ENCODE results near the gene SYT11. TPM values are rescaled to one million over a fixed set of nuclear protein-coding genes. Genes with fewer than 3 reads are reported as not detected.

Gene SYT11
- total and polyA plus RNA-seq, 4 donors: 0.49 to 1.2 (median 0.76) TPM

GRCh38 chr1:155889566-155889965 lies 30.2 kb downstream of the SYT11 start:
- no peak overlapping the region for H3K9ac ChIP-seq (ENCODE audit: low read depth in 1 of 2, low read length in 2 of 2)
- H3K27ac ChIP-seq (ENCODE audit: low read depth in 1 of 2, low read length in 2 of 2): no peak overlapping the region
- 75% methylated on average over 2 of the region's 2 CpGs for WGBS
- H3K4me1 ChIP-seq (ENCODE audit: control insufficient read depth in 4 of 4, insufficient read depth in 4 of 4, low read length in 3 of 4): no peaks in the 10 kb centered on the region
- no peaks in the 10 kb centered on the region for H3K9me3 ChIP-seq (ENCODE audit: control insufficient read depth in 4 of 4, low read length in 3 of 4)
- no peak for DNase-seq (ENCODE audit: low spot score)
- no peaks in the 10 kb centered on the region for H3K36me3 ChIP-seq (ENCODE audit: control insufficient read depth in 4 of 4, insufficient read depth in 3 of 4, low read depth in 1 of 4, low read length in 3 of 4)
- no peak overlapping the region for H3K4me3 ChIP-seq (ENCODE audit: low read depth in 1 of 3, low read length in 3 of 3)
- H3K27me3 ChIP-seq (ENCODE audit: control insufficient read depth in 4 of 4, insufficient read depth in 4 of 4, low read length in 3 of 4): no peaks in the 10 kb centered on the region
- TF ChIP-seq FOXA2 (IDR thresholded peaks at IDR 0.05): no peak
- no peak for TF ChIP-seq GABPA (IDR thresholded peaks at IDR 0.05 in 1 of 2, conservative IDR thresholded peaks at IDR 0.05 in 1 of 2)
- TF ChIP-seq HNF4G (IDR thresholded peaks at IDR 0.05): no peak
- TF ChIP-seq MAX (IDR thresholded peaks at IDR 0.05): no peak
- no peak for TF ChIP-seq FOXA1 (IDR thresholded peaks at IDR 0.05)

DNA sequence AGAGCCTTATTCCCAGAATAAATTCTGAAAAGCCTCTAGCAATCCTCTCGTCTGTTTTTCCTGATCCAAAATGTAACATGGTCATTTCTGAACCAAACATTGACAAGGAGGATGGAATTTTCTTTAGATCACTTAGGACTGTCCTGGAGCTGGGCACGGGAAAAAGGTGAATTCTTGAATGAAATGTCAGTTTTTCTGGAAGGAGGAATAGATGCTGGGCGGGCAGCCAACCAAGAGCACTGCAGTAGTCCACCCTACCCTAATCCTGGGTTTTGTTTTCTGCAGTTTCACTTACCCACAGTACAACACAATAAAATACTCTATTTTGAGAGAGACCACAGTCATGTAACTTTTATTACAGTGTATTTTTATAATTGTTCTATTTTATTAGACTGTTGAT lies 30.9 kb downstream of the SYT11 start:
- H3K9ac ChIP-seq (ENCODE audit: low read depth in 1 of 2, low read length in 2 of 2): no peak overlapping the region
- H3K27me3 ChIP-seq (ENCODE audit: control insufficient read depth in 4 of 4, insufficient read depth in 4 of 4, low read length in 3 of 4): no peaks in the 10 kb centered on the region
- no peaks in the 10 kb centered on the region for H3K36me3 ChIP-seq (ENCODE audit: control insufficient read depth in 4 of 4, insufficient read depth in 3 of 4, low read depth in 1 of 4, low read length in 3 of 4)
- H3K9me3 ChIP-seq (ENCODE audit: control insufficient read depth in 4 of 4, low read length in 3 of 4): no peaks in the 10 kb centered on the region
- DNase-seq (ENCODE audit: low spot score): no peak
- 54% methylated on average over 3 of the region's 3 CpGs for WGBS
- H3K27ac ChIP-seq (ENCODE audit: low read depth in 1 of 2, low read length in 2 of 2): no peak overlapping the region
- H3K4me3 ChIP-seq (ENCODE audit: low read depth in 1 of 3, low read length in 3 of 3): no peak overlapping the region
- no peaks in the 10 kb centered on the region for H3K4me1 ChIP-seq (ENCODE audit: control insufficient read depth in 4 of 4, insufficient read depth in 4 of 4, low read length in 3 of 4)
- TF ChIP-seq GABPA (IDR thresholded peaks at IDR 0.05 in 1 of 2, conservative IDR thresholded peaks at IDR 0.05 in 1 of 2): no peak
- no peak for TF ChIP-seq FOXA1 (IDR thresholded peaks at IDR 0.05)
- TF ChIP-seq REST (IDR thresholded peaks at IDR 0.05): no peak
- TF ChIP-seq, protein P1, sequence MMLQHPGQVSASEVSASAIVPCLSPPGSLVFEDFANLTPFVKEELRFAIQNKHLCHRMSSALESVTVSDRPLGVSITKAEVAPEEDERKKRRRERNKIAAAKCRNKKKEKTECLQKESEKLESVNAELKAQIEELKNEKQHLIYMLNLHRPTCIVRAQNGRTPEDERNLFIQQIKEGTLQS (IDR thresholded peaks at IDR 0.05): no peak
- no peak for TF ChIP-seq RAD21 (IDR thresholded peaks at IDR 0.05)
- no peak for TF ChIP-seq NR2F2 (IDR thresholded peaks at IDR 0.05)
- TF ChIP-seq FOXA2 (IDR thresholded peaks at IDR 0.05): no peak
- TF ChIP-seq, protein P2, sequence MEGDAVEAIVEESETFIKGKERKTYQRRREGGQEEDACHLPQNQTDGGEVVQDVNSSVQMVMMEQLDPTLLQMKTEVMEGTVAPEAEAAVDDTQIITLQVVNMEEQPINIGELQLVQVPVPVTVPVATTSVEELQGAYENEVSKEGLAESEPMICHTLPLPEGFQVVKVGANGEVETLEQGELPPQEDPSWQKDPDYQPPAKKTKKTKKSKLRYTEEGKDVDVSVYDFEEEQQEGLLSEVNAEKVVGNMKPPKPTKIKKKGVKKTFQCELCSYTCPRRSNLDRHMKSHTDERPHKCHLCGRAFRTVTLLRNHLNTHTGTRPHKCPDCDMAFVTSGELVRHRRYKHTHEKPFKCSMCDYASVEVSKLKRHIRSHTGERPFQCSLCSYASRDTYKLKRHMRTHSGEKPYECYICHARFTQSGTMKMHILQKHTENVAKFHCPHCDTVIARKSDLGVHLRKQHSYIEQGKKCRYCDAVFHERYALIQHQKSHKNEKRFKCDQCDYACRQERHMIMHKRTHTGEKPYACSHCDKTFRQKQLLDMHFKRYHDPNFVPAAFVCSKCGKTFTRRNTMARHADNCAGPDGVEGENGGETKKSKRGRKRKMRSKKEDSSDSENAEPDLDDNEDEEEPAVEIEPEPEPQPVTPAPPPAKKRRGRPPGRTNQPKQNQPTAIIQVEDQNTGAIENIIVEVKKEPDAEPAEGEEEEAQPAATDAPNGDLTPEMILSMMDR (IDR thresholded peaks at IDR 0.05; ENCODE audit: low read depth, low read length, missing input control): no peak

DNA sequence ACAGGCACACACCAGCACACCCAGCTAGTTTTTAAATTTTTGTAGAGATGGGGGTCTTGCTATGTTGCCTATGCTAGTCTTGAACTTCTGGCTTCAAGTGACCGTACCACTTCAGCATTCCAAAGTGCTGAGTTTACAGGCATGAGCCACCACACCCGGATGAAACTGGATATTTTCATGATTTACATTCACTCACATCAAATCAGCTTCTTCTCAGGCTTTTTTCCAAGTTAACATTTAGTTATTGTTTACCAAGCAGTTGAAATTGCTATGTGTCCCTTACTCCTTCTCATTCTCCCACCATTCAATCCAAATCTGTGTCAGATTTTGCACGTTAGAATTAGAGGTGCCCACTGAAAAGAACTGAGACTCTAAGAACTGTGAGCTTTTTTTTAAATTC lies 33.4 kb downstream of the SYT11 start:
- Histone ChIP-seq H3K27ac (ENCODE audit: low read depth in 1 of 2, low read length in 2 of 2) (peak overlapping the region in 1 of 2 donors; percentile 36), H3K9me3 (ENCODE audit: control insufficient read depth in 4 of 4, low read length in 3 of 4) (no peaks in the 10 kb centered on the region), H3K9ac (ENCODE audit: low read depth in 1 of 2, low read length in 2 of 2) (no peak overlapping the region), H3K4me3 (ENCODE audit: low read depth in 1 of 3, low read length in 3 of 3) (no peak overlapping the region), H3K36me3 (ENCODE audit: control insufficient read depth in 4 of 4, insufficient read depth in 3 of 4, low read depth in 1 of 4, low read length in 3 of 4) (peaks cover 0 to 4% (median 3%) of the 10 kb centered on the region in 4 donors), H3K4me1 (ENCODE audit: control insufficient read depth in 4 of 4, insufficient read depth in 4 of 4, low read length in 3 of 4) (no peaks in the 10 kb centered on the region), H3K27me3 (ENCODE audit: control insufficient read depth in 4 of 4, insufficient read depth in 4 of 4, low read length in 3 of 4) (no peaks in the 10 kb centered on the region)
- no peak for DNase-seq (ENCODE audit: low spot score)
- WGBS: 69% methylated on average over 3 of the region's 3 CpGs
- no peak for TF ChIP-seq EGR1 (IDR thresholded peaks at IDR 0.05; ENCODE audit: low read depth in 2 of 2)
- no peak for TF ChIP-seq RXRA (IDR thresholded peaks at IDR 0.05)
- TF ChIP-seq JUND (IDR thresholded peaks at IDR 0.05): no peak
- TF ChIP-seq NR2F2 (IDR thresholded peaks at IDR 0.05): no peak
- TF ChIP-seq, protein P1 (IDR thresholded peaks at IDR 0.05): no peak
- no peak for TF ChIP-seq REST (IDR thresholded peaks at IDR 0.05)
- TF ChIP-seq GABPA (IDR thresholded peaks at IDR 0.05 in 1 of 2, conservative IDR thresholded peaks at IDR 0.05 in 1 of 2): no peak
- no peak for TF ChIP-seq SP1 (IDR thresholded peaks at IDR 0.05)
- TF ChIP-seq TAF1 (conservative IDR thresholded peaks at IDR 0.05): no peak
- no peak for TF ChIP-seq YY1 (IDR thresholded peaks at IDR 0.05)
- TF ChIP-seq MAX (IDR thresholded peaks at IDR 0.05): no peak
